ENCODE results near the gene SMKR1.

SMKR1 gene

GRCh38 chr7:129553899-129554461 lies 51.6 kb downstream of the SMKR1 start:
- Histone ChIP-seq H3K4me1 (ENCODE audit: control insufficient read depth in 1 of 2, insufficient read depth in 2 of 2, low read length in 2 of 2) (no peaks in the 10 kb centered on the region), H3K9me3 (ENCODE audit: control insufficient read depth in 1 of 2, low read length in 2 of 2) (no peaks in the 10 kb centered on the region), H3K36me3 (ENCODE audit: control insufficient read depth in 1 of 2, insufficient read depth in 2 of 2, low read length in 2 of 2) (no peaks in the 10 kb centered on the region), H3K4me3 (ENCODE audit: low read depth in 1 of 2, low read length in 2 of 2) (no peak overlapping the region), H3K27me3 (ENCODE audit: low read depth, low read length) (no peaks in the 10 kb centered on the region), H3K27ac (ENCODE audit: low read length) (no peak overlapping the region)

GRCh38 chr7:129556607-129557133 lies 54.3 kb downstream of the SMKR1 start:
- Histone ChIP-seq H3K4me1 (ENCODE audit: control insufficient read depth in 1 of 2, insufficient read depth in 2 of 2, low read length in 2 of 2) (no peaks in the 10 kb centered on the region), H3K36me3 (ENCODE audit: control insufficient read depth in 1 of 2, insufficient read depth in 2 of 2, low read length in 2 of 2) (no peaks in the 10 kb centered on the region), H3K27ac (ENCODE audit: low read length) (no peak overlapping the region), H3K9me3 (ENCODE audit: control insufficient read depth in 1 of 2, low read length in 2 of 2) (no peaks in the 10 kb centered on the region), H3K27me3 (ENCODE audit: low read depth, low read length) (no peaks in the 10 kb centered on the region), H3K4me3 (ENCODE audit: low read depth in 1 of 2, low read length in 2 of 2) (no peak overlapping the region)

GRCh38 chr7:129557686-129558481 lies 55.6 kb downstream of the SMKR1 start:
- H3K4me3 ChIP-seq (ENCODE audit: low read depth in 1 of 2, low read length in 2 of 2), result no peak overlapping the region
- no peaks in the 10 kb centered on the region for H3K36me3 ChIP-seq (ENCODE audit: control insufficient read depth in 1 of 2, insufficient read depth in 2 of 2, low read length in 2 of 2)
- H3K9me3 ChIP-seq (ENCODE audit: control insufficient read depth in 1 of 2, low read length in 2 of 2), result no peaks in the 10 kb centered on the region
- H3K27me3 ChIP-seq (ENCODE audit: low read depth, low read length), result no peaks in the 10 kb centered on the region
- no peaks in the 10 kb centered on the region for H3K4me1 ChIP-seq (ENCODE audit: control insufficient read depth in 1 of 2, insufficient read depth in 2 of 2, low read length in 2 of 2)
- no peak overlapping the region for H3K27ac ChIP-seq (ENCODE audit: low read length)

DNA sequence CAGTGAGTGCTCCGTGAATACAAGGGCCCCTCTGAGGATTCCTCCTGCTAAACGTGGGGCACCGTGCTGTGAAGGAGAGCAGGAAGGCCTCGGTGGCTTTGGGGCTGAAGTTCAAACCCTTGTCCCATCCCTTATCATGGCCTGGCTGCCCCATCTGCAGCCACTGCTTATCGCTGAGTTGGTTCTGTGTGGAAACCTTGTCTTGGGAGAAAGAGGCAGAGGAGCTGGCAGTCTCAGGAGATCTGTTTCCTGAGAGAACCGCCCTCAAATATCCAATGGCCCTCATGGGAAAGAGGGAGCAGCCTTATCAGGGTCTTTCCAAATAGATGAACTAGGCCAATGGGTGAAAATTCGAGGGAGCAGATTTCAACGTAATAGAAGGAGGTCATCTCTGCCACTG lies 57.2 kb downstream of the SMKR1 start:
- no peaks in the 10 kb centered on the region for H3K27me3 ChIP-seq (ENCODE audit: low read depth, low read length)

GRCh38 chr7:129560831-129561230 lies 58.5 kb downstream of the SMKR1 start:
- no peaks in the 10 kb centered on the region for H3K4me1 ChIP-seq (ENCODE audit: control insufficient read depth in 1 of 2, insufficient read depth in 2 of 2, low read length in 2 of 2)
- no peaks in the 10 kb centered on the region for H3K27me3 ChIP-seq (ENCODE audit: low read depth, low read length)
- H3K4me3 ChIP-seq (ENCODE audit: low read depth in 1 of 2, low read length in 2 of 2), result no peak overlapping the region
- H3K27ac ChIP-seq (ENCODE audit: low read length), result no peak overlapping the region
- H3K36me3 ChIP-seq (ENCODE audit: control insufficient read depth in 1 of 2, insufficient read depth in 2 of 2, low read length in 2 of 2), result no peaks in the 10 kb centered on the region
- H3K9me3 ChIP-seq (ENCODE audit: control insufficient read depth in 1 of 2, low read length in 2 of 2), result no peaks in the 10 kb centered on the region

More for the DNA sequence above, 57.2 kb downstream of the SMKR1 start:
- no peaks in the 10 kb centered on the region for H3K36me3 ChIP-seq (ENCODE audit: control insufficient read depth in 1 of 2, insufficient read depth in 2 of 2, low read length in 2 of 2)
- no peak overlapping the region for H3K27ac ChIP-seq (ENCODE audit: low read length)
- H3K4me3 ChIP-seq (ENCODE audit: low read depth in 1 of 2, low read length in 2 of 2), result no peak overlapping the region
- no peaks in the 10 kb centered on the region for H3K9me3 ChIP-seq (ENCODE audit: control insufficient read depth in 1 of 2, low read length in 2 of 2)
- H3K4me1 ChIP-seq (ENCODE audit: control insufficient read depth in 1 of 2, insufficient read depth in 2 of 2, low read length in 2 of 2), result no peaks in the 10 kb centered on the region

DNA sequence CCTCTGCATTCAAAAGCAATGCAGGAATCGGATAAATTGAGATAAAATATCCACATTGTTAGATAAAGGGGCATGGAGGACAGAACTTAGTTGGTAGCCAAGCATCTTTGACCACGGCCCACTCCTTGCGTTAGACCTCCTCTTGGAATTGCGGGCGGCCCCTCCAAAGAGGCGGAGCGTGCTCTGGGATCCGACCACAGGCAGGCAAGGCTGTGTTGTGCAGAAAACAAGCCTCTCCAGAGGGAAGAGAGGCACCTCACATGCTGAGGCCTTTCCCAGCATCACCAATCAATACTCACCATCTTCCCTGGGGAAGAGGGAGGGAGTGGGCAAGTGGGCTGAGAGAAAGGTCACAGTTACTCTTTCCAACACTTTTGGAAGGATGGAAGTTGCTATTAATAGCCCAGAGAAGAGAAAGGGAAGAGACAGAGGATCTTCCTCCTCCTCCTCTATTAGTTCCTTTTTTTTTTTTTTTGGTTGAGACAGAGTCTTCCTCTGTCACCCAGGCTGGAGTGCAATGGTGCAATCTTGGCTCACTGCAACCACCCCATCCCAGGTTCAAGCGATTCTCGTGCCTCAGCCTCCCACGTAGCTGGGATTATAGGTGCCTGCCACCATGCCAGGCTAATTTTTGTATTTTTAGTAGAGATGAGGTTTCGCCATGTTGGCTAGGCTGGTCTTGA lies 59.5 kb downstream of the SMKR1 start:
- H3K9me3 ChIP-seq (ENCODE audit: control insufficient read depth in 1 of 2, low read length in 2 of 2), result no peaks in the 10 kb centered on the region
- no peaks in the 10 kb centered on the region for H3K36me3 ChIP-seq (ENCODE audit: control insufficient read depth in 1 of 2, insufficient read depth in 2 of 2, low read length in 2 of 2)
- H3K4me3 ChIP-seq (ENCODE audit: low read depth in 1 of 2, low read length in 2 of 2), result no peak overlapping the region
- H3K27ac ChIP-seq (ENCODE audit: low read length), result no peak overlapping the region
- no peaks in the 10 kb centered on the region for H3K27me3 ChIP-seq (ENCODE audit: low read depth, low read length)
- H3K4me1 ChIP-seq (ENCODE audit: control insufficient read depth in 1 of 2, insufficient read depth in 2 of 2, low read length in 2 of 2), result no peaks in the 10 kb centered on the region
